NB4 (cell line): ENCODE results near the gene NDUFA6.

Source experiments
- POLR2A ChIP-seq: IDR thresholded peaks from 2 replicates; pipeline ENCODE4 v1.6.1; 2011; ENCODE audit warnings: mild to moderate bottlenecking; ENCODE audit not compliant: insufficient read length; ENCODE audit errors: extremely low read depth
- TF ChIP-seq, protein P1 (sequence below): IDR thresholded peaks from one replicate; pipeline ENCODE4 v1.5.1; 2012; ENCODE audit warnings: low read depth, low read length

DNA sequence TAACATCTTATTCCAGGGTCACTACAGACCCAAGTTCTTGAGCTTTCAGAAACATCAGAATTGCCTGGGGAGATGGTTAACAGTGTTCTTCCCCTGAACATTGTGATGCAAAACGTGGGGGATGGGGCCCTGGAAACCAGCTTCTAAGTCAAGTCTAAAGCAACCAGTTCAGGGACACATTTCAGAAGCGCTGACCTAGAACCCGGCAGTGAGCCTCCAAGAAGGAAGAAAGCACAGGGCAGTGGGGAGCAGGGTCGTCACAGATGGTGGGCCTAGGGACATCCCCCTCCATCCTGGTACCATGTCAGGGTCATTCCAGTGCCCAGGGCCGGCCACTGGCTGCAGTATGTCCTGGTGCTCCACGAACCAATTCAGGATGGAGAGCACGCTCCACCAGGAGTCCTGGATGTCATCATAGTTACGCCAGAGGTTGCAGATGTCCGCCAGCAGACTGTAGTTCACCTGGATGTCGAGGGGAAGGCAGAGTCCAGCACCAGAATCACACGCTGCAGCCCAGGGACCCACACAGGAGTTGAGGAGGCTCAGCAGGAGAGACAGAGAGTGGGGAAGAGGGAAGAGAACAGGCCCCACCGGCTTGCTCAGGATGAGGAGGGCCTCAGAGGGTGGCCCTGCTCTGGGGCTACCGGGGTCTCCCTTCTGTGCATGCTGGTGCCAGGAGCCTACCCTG lies 25.0 kb downstream of the NDUFA6 start:
- TF ChIP-seq, protein P1, sequence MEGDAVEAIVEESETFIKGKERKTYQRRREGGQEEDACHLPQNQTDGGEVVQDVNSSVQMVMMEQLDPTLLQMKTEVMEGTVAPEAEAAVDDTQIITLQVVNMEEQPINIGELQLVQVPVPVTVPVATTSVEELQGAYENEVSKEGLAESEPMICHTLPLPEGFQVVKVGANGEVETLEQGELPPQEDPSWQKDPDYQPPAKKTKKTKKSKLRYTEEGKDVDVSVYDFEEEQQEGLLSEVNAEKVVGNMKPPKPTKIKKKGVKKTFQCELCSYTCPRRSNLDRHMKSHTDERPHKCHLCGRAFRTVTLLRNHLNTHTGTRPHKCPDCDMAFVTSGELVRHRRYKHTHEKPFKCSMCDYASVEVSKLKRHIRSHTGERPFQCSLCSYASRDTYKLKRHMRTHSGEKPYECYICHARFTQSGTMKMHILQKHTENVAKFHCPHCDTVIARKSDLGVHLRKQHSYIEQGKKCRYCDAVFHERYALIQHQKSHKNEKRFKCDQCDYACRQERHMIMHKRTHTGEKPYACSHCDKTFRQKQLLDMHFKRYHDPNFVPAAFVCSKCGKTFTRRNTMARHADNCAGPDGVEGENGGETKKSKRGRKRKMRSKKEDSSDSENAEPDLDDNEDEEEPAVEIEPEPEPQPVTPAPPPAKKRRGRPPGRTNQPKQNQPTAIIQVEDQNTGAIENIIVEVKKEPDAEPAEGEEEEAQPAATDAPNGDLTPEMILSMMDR, result no peak
- TF ChIP-seq POLR2A, result no peak
